Neural cell (in vitro differentiated cells): ENCODE results near the gene VPS39. TPM values are rescaled to one million over a fixed set of nuclear protein-coding genes. Genes with fewer than 3 reads are reported as not detected.

Source experiments
- H2AFZ ChIP-seq: fragments of 200-600, 300-800 bp; sonication (generic), shearing (Covaris generic); 2 replicates; pipeline ENCODE4 v1.6.0; 2014; ENCODE audit warnings: low read depth, mild to moderate bottlenecking, antibody characterized with exemption, low read length, moderate library complexity
- H3F3A ChIP-seq: fragments of 200-600 bp; shearing (Covaris generic); 2 replicates; pipeline ENCODE4 v1.6.1; 2016; ENCODE audit warnings: mild to moderate bottlenecking, moderate library complexity, mixed read lengths, antibody characterized with exemption, low read length; ENCODE audit not compliant: insufficient read depth, poor library complexity, severe bottlenecking
- H3K27ac ChIP-seq: fragments of 200-600, 300-800 bp; sonication (generic), shearing (Covaris generic); 2 replicates; pipeline ENCODE4 v1.5.1; 2014; ENCODE audit warnings: mild to moderate bottlenecking, low read length, moderate library complexity
- H3K27me3 ChIP-seq: fragments of 300-800, 200-600 bp; sonication (generic), shearing (Covaris generic); 2 replicates; pipeline ENCODE4 v1.6.0; 2014; ENCODE audit warnings: mild to moderate bottlenecking, low read depth, low read length, moderate library complexity; ENCODE audit not compliant: insufficient read depth
- H3K36me3 ChIP-seq: fragments of 300-800, 200-600 bp; sonication (generic), shearing (Covaris generic); 2 replicates; pipeline ENCODE4 v1.5.1; 2014; ENCODE audit warnings: mild to moderate bottlenecking, antibody characterized with exemption, low read length, moderate library complexity; ENCODE audit not compliant: insufficient read depth
- H3K4me2 ChIP-seq: fragments of 300-800, 200-600 bp; sonication (generic), shearing (Covaris generic); 2 replicates; pipeline ENCODE4 v1.6.0; 2014; ENCODE audit warnings: mild to moderate bottlenecking, low read length
- H3K4me3 ChIP-seq: fragments of 300-800, 200-600 bp; sonication (generic), shearing (Covaris generic); 2 replicates; pipeline ENCODE4 v1.5.1; 2014; ENCODE audit warnings: mild to moderate bottlenecking, low read length, moderate library complexity
- H3K79me2 ChIP-seq: fragments of 200-600 bp; shearing (Covaris generic); replicated peaks from 2 replicates; pipeline ENCODE4 v1.6.0; 2014; ENCODE audit warnings: mild to moderate bottlenecking, low read length, moderate library complexity; ENCODE audit not compliant: insufficient read depth
- H3K9ac ChIP-seq: fragments of 300-800, 200-600 bp; sonication (generic), shearing (Covaris generic); 2 replicates; pipeline ENCODE4 v1.6.1; 2016; ENCODE audit warnings: mild to moderate bottlenecking, low read length, mixed read lengths
- H3K9me2 ChIP-seq: fragments of 200-600 bp; shearing (Covaris generic); 2 replicates; pipeline ENCODE4 v1.6.1; 2016; ENCODE audit warnings: mild to moderate bottlenecking, low read length, mixed read lengths; ENCODE audit not compliant: insufficient read depth
- H3K9me3 ChIP-seq: fragments of 200-600, 300-800 bp; sonication (generic), shearing (Covaris generic); 2 replicates; pipeline ENCODE4 v1.6.1; 2016; ENCODE audit warnings: mild to moderate bottlenecking, mixed run types, low read length, moderate library complexity, mixed read lengths
- H4K20me1 ChIP-seq: fragments of 200-600 bp; shearing (Covaris generic); 2 replicates; pipeline ENCODE4 v1.6.1; 2016; ENCODE audit warnings: mild to moderate bottlenecking, mixed run types; ENCODE audit not compliant: insufficient read depth
- CTCF ChIP-seq: fragments of 450-650 bp; IDR thresholded peaks from 2 replicates; pipeline ENCODE4 v1.5.1; 2014; ENCODE audit warnings: antibody characterized with exemption, mild to moderate bottlenecking, moderate library complexity; ENCODE audit not compliant: poor library complexity, severe bottlenecking
- EP300 ChIP-seq: fragments of 450-650 bp; conservative IDR thresholded peaks from 2 replicates; pipeline ENCODE4 v1.6.1; 2014; ENCODE audit warnings: antibody characterized with exemption, mild to moderate bottlenecking, moderate library complexity; ENCODE audit not compliant: poor library complexity, severe bottlenecking
- EZH2 ChIP-seq: fragments of 200-600, 300-800 bp; shearing (Covaris generic), sonication (generic); IDR thresholded peaks from 2 replicates; pipeline ENCODE4 v1.6.1; 2014; ENCODE audit warnings: antibody characterized with exemption, low read length, borderline replicate concordance, mild to moderate bottlenecking; ENCODE audit not compliant: insufficient read depth, poor library complexity, severe bottlenecking
- MXI1 ChIP-seq: fragments of 450-650 bp; conservative IDR thresholded peaks from 2 replicates; pipeline ENCODE4 v1.6.1; 2014; ENCODE audit warnings: antibody characterized with exemption, mild to moderate bottlenecking; ENCODE audit not compliant: poor library complexity, severe bottlenecking
- POLR2AphosphoS5 ChIP-seq: IDR thresholded peaks from 2 replicates; pipeline ENCODE4 v1.6.1; 2012
- RAD21 ChIP-seq: fragments of 450-650 bp; conservative IDR thresholded peaks from 2 replicates; pipeline ENCODE4 v1.6.1; 2014; ENCODE audit warnings: antibody characterized with exemption, mild to moderate bottlenecking, moderate library complexity
- REST ChIP-seq: IDR thresholded peaks from 2 replicates; pipeline ENCODE4 v1.6.1; 2012; ENCODE audit warnings: borderline replicate concordance
- SMC3 ChIP-seq: fragments of 450-650 bp; conservative IDR thresholded peaks from 2 replicates; pipeline ENCODE4 v1.6.1; 2014; ENCODE audit warnings: antibody characterized with exemption, mild to moderate bottlenecking, moderate library complexity; ENCODE audit not compliant: poor library complexity
- TAF1 ChIP-seq: IDR thresholded peaks from 2 replicates; pipeline ENCODE4 v1.6.1; 2012; ENCODE audit warnings: low read depth
- polyA plus RNA-seq: library from polyadenylated mRNA; depleted of rRNA; stranded (reverse); fragments of >200 nt; gene quantifications from 2 replicates; pipeline ENCODE4 v1.2.3, GENCODE V29; 2014

Gene VPS39
- polyA plus RNA-seq, 1 donor from 2014 or later: 59.9 TPM

- TF ChIP-seq EZH2: no peak
- TF ChIP-seq REST: no peak
- TF ChIP-seq POLR2AphosphoS5: no peak
- no peak for TF ChIP-seq CTCF
- no peak for TF ChIP-seq TAF1
- no peak for TF ChIP-seq RAD21
- TF ChIP-seq MXI1: no peak
- TF ChIP-seq SMC3: no peak
- no peak for TF ChIP-seq EP300
- H3K79me2 ChIP-seq: no peaks in the 10 kb centered on the region
- no peak overlapping the region for H3K9ac ChIP-seq
- H3K9me3 ChIP-seq: no peaks in the 10 kb centered on the region
- no peak overlapping the region for H2AFZ ChIP-seq
- no peak overlapping the region for H3K4me2 ChIP-seq
- no peak overlapping the region for H3K4me3 ChIP-seq
- H3F3A ChIP-seq: no peaks in the 10 kb centered on the region
- H3K27me3 ChIP-seq: no peaks in the 10 kb centered on the region
- H3K9me2 ChIP-seq: no peaks in the 10 kb centered on the region
- H3K27ac ChIP-seq: no peak overlapping the region
- peaks cover 11% of the 10 kb centered on the region for H3K36me3 ChIP-seq
- no peaks in the 10 kb centered on the region for H4K20me1 ChIP-seq
Measured at GRCh38 chr15:42178056-42178455, 30.0 kb downstream of the VPS39 start.

- Histone ChIP-seq H3K79me2 (no peaks in the 10 kb centered on the region), H3K4me2 (no peak overlapping the region), H3K4me3 (no peak overlapping the region), H3K9ac (no peak overlapping the region), H4K20me1 (no peaks in the 10 kb centered on the region), H3K27me3 (no peaks in the 10 kb centered on the region), H3K36me3 (peaks cover 9% of the 10 kb centered on the region), H3F3A (no peaks in the 10 kb centered on the region), H2AFZ (no peak overlapping the region), H3K9me3 (no peaks in the 10 kb centered on the region), H3K27ac (no peak overlapping the region), H3K9me2 (no peaks in the 10 kb centered on the region)
- TF ChIP-seq TAF1 (no peak), EP300 (no peak)
Measured at GRCh38 chr15:42175671-42176070, 32.4 kb downstream of the VPS39 start.

GRCh38 chr15:42172475-42172874 lies 35.6 kb downstream of the VPS39 start:
- no peaks in the 10 kb centered on the region for H3F3A ChIP-seq
- H3K9me3 ChIP-seq: no peaks in the 10 kb centered on the region
- H3K27me3 ChIP-seq: no peaks in the 10 kb centered on the region
- no peaks in the 10 kb centered on the region for H3K79me2 ChIP-seq
- no peak overlapping the region for H3K27ac ChIP-seq
- H2AFZ ChIP-seq: no peak overlapping the region
- no peak for TF ChIP-seq CTCF
- no peak for TF ChIP-seq SMC3
- TF ChIP-seq RAD21: no peak
- TF ChIP-seq POLR2AphosphoS5: no peak
- H3K9ac ChIP-seq: no peak overlapping the region
- no peak overlapping the region for H3K4me3 ChIP-seq
- H4K20me1 ChIP-seq: no peaks in the 10 kb centered on the region
- no peak overlapping the region for H3K4me2 ChIP-seq
- peaks cover 10% of the 10 kb centered on the region for H3K36me3 ChIP-seq
- H3K9me2 ChIP-seq: no peaks in the 10 kb centered on the region
